Limb (tissue), 2 donors: ENCODE data around the gene GSG1L.

Experiments used
- DNase-seq, 2 donors: peaks; one replicate each; pipeline ENCODE4 v3.0.0-alpha.2; 2016; ENCODE audit errors: extremely low spot score in 2 of 2

Gene GSG1L

DNA sequence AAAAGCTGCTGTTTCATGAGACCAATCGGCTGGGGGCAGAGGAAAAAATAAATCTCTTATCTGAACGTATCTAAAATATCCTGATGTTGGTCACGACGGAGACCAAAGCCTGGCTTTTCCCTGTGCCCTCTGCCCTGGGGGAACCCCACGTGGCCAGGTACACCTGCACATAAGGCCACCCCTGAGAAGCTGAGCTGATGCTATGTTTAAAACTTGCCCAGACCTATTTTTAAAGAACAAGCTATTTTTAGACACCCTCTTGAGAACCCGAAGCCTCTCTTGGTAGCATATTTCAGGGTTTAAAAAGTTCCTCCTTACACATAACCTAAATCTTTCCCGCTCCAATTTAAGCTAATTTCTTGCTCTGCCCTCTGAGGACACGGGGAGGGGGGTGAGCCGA lies 210.4 kb downstream of the GSG1L start:
- peak in 1 of 2 donors; percentile 4 for DNase-seq

DNA sequence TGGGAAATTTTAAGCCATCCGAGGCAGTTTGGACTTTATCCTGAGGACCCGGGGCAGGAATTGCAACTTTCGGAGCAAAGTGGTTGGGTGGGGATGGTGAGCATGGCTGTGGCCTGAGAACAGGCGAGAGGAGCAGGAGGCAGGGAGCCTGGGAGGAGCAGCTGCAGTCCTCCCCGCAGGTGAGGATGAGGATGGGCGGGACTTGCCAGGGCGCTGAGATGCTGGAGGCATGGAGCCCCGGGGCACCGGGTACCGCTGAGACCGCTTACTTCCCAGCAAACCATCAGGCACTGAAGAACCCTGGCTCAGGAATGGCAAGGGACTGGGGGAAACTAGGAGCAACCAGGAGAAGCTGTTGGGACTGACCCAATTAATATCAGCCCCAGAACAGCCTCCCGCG lies 210.8 kb downstream of the GSG1L start:
- no peak for DNase-seq

DNA sequence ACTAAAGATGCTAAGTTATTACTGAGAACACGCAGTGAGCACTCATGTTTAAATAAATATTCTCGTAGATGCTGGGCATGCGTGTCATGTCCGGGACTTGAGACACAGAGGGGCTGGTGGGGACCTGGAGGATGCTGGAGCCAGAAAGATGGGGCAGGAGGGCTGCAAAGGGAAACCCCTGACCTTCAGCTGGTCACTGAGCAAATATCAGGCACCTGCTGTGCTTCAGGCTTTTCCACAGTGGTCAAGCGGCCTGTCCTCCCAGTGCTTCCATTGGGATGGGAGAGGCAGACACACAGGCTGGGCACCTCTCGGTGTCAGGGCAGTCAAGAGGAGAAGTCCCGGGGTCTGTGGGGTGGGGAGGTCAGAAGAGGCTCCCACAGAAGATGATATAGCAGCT lies 211.4 kb downstream of the GSG1L start:
- peak in 1 of 2 donors; percentile 12 for DNase-seq

DNA sequence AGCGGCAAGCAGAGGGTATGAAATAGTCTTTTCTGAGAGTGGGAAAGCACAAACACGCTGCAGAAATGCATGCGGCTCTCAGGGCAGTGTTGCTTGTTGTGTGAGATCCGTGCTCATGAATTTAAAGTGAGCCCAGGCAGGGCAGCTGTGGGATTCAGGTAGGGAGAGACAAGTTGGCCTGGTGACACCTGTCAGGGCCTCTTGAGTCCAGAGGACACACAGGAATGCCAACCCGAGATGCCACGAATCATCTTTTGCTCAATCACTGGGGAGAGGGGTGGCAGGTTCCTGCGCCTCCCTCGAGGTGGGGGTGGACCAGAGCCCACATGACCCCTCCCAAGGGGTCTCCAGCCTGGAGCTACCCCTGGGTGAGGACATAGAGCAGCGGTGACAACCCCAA lies 211.9 kb downstream of the GSG1L start:
- DNase-seq, result peak in 1 of 2 donors; percentile 12

DNA sequence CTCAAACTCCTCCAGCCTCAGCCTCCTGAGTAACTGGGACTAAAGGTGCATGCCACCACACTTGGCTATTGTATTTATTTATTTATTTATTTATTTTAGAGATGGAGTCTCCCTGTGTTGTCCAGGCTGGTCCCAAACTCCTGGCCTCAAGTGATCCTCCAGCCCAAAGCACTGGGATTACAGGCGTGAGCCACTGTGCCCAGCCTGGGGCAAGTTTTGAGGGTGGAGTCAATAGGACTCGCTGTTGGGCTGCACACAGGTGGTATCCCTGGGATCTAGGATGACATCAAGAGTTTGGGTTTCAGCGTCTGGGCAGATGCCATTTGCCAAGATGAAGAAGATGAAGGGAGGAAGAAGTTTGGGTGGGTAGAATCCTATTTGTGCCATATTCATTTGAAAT lies 213.9 kb downstream of the GSG1L start:
- no peak for DNase-seq

DNA sequence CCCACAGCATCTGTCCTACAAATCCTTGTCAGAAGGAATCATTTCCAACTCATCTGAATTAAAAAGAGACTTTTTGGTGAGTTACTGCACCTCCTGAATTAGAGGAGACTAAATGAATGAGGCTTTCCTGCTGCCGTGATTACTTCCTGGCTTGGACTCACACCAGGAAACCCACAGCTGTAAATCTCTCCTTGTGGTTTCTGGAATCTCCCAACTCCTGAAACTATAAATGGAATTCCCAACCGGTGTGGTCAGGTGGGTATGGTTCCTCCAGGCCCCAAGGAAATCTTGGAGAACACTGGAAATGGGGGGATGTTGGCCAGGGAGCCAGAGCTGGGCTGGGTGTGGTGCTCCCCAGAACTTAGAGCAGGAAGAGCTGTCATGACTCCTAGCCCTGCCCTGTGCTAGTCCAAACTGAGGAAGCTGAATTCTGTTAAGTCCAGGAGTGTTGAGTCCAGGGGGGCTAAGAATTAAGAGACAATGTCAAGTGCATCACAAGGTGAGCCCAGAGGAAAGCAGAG lies 216.4 kb downstream of the GSG1L start:
- no peak for DNase-seq

DNA sequence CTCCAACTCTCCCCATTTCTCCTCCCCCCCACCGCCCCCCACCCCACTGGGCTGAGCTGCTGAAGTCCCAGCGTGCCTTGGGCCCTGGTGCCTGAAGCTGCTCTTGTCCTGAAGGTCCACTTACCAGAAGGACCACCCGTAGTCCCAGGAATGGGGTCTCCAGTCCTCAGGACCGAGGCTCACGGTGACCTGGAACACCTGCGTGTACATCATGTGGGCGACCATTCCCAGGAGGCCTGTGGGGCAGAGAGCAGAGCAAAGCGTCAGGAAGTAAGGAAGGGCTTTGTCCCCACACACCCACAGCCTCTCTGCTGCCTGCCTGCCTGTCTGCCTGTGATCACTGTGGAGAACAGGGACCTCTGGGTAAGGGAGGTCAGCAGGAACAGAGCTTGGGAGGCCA lies 218.7 kb downstream of the GSG1L start:
- peak in 1 of 2 donors; percentile 17 for DNase-seq

DNA sequence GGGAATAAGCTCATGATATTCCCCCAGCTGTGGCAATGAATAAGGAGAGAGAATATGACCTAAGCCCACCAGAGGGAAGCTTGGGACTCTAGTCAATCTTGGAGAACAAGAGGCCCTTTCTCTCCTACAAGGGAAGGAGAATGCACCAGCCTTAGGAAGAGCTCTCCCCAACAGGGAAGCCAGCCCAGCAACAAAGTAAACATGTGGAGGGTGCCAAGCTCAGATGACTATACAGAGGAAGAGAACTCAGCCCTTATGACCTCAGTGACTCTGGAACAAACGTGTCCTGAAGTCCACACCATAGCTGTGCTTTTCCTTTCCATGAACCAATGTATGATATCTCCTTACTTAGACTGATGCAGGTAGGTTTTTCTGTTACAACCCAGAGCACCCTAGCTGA lies 219.7 kb downstream of the GSG1L start:
- DNase-seq, result peak in 1 of 2 donors; percentile 12

DNA sequence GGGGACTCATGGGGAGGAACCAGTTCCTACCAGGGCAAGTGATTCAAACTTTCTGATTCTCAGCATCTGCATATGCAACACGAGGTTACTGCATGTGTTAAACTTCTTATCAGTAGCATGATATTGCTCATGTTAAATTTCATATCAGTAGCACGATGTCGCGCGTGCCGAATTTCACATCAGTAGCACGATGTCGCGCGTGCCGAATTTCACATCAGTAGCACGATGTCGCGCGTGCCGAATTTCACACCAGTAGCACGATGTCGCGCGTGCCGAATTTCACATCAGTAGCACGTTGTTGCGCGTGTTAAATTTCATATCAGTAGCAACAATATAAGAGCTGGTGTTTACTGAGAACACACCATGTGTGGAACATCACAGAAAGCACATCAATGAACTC lies 221.6 kb downstream of the GSG1L start:
- DNase-seq, result no peak

DNA sequence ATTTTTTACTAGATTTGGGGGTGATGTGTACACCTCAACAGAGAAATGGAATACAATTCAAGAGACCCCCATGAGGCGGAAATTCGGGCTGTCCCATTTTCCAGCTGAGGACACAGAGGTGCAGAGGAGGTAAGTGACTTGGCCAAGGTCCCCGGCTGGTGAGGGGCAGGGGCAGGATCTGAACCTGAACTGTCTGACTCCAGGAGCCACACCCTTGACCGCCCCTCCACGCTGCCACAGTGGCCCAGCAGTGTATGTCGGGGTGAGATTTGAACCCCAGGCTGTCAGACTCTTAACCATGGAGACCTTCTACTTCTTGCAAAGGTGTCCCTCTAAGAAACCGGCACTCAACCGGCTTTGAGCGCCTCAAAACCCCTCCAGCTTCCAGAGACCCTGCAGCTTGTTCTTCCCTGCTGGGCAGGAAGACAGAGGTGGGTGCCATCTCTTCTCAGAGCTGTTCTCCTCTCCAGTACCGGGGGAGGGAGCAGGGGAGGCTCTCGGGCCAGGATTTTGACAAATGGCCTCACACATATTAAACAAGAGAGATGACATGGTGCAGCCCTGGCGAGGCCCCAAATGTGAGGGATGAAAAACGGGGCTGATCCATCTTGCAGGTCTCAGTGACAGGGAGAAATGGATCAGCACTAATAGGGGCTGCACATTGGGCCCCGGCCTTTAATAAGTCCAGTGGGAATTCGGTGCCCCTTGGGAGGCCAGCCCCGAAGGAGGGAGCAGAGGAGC lies 222.3 kb downstream of the GSG1L start:
- peak in 1 of 2 donors; percentile 19 for DNase-seq

DNA sequence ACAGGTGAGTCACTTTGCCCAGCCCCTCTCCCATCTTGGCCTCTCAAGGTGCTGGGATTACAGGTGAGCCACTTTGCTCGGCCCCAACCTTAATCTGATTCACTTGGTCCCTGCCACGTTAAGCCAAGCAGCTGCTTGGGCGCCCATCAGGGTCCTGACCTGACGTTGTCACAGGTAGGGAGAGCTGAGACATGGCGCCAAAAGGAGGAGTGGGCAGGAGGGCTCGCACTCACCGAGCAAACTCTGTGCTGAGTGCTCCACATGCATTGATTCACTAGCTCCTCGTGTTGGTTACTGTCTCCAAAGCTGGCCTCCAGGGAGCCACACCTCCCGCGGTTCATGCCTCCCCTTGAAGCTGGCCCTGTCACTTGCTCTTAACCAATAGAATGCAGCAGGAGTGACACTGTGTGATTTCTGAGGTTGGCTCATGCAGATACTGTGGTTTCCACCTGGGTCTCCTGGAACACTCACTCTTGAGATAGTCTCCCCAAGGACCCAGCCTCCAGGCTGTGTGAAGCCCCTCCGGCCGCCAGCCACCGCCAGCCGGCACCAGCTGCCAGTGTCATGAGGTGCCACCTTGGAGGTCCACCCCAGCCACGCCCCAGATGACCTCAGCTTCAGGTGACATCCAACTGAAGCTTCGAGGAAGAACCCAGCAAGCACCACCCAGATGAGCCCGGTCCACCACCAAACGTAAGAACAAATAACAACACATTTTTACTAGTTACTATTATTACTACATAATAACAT lies 223.0 kb downstream of the GSG1L start:
- DNase-seq, result peak in 1 of 2 donors; percentile 19

DNA sequence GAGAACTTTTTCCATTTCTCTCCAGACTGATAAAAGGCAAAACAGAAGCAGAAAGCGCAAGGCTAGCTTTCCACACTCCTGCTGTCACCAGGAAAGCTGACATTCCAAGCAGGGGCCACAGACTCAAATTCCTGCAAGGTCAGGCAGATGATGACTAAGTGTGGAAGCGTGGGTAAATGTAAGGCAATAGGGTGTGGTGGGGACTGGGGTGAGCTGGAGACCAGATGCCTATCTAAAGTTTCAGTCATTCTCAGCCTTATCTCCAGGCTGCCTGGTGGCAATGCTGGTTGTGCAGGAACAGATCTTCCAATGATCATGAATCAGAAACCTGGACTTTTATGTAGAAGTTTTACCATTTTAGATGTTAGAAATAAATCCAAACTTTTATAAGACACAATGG lies 224.1 kb downstream of the GSG1L start:
- peak in 1 of 2 donors; percentile 13 for DNase-seq

DNA sequence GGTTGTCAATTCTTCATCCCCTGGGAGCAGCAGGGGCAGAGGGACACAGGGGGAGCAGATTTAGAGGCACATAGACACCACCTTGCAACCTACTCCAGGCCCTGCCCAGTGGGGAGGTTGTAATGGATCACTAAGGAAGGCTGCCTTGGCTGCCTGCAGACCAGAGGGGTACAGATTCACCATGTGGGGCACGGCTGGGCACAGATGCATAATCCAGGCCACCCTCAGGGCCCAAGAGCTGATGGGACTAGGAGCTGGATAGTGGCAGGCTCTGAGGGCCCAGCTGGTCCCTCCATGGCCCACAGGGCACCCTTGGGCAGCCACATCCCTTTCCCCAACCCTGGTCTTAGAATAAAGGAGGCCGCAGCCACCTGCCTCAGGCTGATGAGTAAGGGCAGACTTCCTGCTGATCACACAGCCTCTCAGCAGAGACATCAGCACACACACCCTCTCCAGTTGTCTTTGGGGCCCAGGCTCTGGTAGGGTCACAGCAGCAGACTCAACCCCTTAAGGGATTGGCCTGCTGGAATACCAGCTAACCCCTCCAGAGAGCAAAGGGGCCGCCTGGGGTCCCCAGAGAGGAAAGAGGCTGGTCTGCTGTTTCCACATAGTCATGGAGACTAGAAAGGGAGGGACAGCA lies 224.9 kb downstream of the GSG1L start:
- peak in 1 of 2 donors; percentile 14 for DNase-seq

DNA sequence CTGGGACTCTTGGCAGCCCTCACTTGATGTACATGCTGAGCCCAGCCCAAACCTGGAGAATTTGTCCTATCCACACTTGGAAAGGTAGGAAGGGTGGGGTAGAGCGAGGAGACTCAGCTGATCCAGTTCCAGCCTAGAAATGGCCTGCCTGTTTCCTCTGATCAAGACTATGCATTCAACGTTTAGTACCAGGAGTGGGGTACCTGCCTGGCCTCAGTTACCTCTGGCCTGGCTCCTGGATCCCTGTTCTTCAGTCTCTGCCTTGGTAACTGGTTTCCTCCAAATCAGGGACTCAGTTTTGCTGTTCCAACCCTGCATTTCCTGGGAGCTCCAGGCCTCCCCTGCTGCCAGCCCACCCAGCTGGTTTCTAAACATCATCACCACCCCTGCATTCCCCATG lies 233.5 kb downstream of the GSG1L start:
- DNase-seq, result peak in 1 of 2 donors; percentile 7

DNA sequence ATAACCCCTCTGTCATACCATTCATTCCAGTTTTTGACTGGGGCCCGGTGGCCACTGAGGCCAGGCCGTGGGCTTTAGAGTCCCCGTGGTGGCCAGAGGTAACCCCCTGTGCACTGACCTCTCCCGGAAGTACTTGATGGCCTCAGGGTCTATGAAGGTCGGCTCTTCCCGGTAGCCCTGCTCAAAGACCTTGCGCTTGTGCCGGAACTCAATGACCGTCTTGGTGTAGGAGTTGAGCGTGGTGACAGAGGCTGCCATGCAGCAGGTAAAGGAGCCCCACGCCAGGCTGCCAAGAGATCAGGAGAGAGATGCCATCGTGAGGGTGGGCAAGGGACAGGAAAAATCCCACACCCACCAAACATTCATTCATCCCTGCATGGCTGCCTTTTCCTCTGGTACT lies 234.8 kb downstream of the GSG1L start:
- DNase-seq, result peak in 1 of 2 donors; percentile 2

DNA sequence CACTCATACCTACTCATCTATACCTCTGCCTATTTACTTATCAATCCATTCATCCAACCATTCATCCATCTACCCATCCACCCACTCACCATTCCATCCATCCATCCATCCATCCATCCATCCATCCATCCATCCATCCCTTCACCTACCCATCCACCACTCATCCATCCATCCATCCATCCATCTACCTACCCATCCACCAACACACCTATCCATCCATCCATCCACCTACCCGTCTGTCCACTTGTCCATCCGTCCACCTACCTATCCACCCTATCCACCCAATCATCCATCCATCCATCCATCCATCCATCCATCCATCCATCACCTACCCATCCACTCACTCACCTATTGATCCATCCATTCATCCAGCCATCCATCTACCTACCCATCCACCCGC lies 235.7 kb downstream of the GSG1L start:
- DNase-seq, result no peak

DNA sequence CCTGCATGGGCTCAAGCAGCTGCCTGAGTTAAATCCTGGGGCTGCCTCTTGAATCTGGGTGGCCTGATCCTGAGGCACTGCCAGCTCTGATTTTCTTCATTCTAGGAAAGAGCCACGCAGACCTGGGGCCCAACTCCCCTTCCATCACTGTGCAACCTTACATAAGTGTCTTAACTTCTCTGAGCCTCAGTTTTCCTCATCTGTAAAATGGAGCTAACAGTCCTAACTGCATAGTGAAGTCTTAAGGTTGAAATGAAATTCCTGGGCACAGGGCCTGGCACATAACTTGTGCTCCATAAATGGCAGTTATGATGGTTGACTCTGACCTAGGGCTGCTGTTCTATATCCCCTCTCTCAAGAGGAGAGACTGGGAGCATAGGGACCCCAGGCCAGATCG lies 236.6 kb downstream of the GSG1L start:
- DNase-seq, result peak in 1 of 2 donors; percentile 12

DNA sequence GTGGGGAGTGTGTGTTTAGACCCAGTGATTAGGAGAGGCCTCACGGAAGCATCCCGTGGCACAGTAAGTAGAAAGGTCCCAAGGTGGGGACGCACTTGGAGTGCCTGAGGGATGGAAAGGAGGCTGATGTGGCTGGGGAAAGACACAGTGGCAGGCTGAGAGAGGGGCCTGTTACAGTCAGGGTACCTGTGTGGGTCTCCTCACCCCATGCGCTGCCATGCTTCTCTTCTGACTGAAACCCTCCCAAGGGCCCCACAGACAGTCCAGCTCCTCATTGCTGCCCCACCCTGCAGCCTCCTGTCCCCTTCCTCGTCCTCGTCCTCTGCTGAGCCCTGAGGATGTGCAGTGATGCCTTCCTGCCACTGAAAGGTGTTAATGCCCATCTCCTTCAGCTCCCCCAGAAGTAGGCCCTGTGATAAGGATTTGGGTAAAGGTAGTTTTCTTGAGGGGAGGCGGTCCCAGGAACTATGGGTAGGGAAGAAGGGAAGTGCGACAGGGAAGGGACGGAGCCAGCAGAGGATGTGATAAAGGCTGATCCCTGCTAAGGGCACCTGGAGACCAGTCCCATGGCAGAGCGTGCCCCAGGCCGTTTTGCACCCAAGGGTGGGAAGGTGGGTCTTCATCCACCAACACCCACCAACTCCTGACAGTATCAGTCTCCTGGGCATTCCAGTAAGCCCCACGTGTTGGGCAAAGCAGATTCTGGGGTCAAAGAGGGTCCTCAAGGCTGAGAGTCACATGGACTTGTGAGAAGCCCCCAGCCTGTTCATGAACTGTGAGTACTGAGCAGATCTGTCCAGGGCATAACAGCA lies 237.2 kb downstream of the GSG1L start:
- DNase-seq, result peak in 1 of 2 donors; percentile 13

DNA sequence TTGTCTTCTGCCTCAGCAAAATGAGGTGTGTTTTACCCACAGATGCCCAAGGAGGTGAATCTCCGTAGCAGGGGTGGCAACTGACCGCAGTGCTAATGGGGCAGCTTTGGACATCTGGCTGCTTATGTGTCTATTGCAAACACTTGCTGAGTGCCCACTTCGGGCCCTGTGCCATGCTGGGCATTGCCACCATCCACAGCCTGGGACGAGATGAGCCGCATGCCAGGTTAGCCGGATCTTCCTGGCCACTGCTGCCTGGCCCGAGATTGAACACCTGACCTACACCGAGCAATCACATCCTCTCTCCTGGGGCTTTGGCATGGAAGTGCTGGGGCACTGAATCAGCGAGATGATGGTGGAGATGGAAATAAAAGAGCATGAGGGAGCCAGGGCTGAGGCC lies 238.7 kb downstream of the GSG1L start:
- peak in 1 of 2 donors; percentile 8 for DNase-seq

DNA sequence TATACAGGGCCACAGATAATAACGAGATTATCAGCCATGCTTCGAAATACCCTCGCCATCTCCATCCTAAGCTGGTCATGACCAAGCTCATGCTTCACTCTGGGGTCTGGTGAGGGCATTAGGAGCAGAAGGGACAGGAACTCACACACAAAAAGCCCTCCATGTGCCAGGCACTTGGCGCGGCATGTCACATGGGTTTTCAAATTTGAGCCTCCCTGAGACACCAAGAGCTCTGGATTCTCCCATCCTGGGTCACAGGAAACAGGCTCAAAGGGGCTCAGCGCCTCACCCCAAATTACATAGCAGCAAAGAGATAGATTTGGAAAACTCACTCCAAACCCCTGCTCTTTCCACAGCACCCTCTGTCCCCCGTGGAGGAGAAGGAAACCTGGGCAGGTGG lies 239.5 kb downstream of the GSG1L start:
- DNase-seq, result peak in 1 of 2 donors; percentile 12

DNA sequence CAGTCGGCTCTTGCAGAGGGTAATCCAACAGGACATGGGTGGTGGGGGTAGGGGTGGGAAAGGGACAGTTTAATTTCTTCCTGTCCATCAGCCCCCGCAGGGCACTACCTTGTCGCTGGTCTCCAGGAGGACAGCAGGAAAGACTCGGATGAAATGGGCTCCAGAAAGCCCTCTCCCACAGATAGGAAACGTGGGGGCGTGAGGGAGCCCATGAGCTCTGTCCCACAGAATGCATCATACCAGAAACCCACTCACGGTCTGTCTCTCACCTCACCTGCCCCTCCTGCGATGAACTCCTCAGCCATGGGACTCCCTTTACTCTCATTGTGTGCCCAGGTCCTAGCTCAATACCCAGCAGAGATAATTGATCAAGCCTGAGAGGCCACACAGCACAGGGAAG lies 240.1 kb downstream of the GSG1L start:
- no peak for DNase-seq
